ENCODE measurements around the gene PRR7. TPM values are rescaled to one million over a fixed set of nuclear protein-coding genes. Genes with fewer than 3 reads are reported as not detected.

The PRR7 gene
- total RNA-seq, 4 donors from 2014 or later: 1.9 to 3.0 TPM; not detected in 2

- DNase-seq: peak; percentile 76 to 80
- no peaks in the 10 kb centered on the region for H3K27me3 ChIP-seq
- peaks cover 0 to 23% of the 10 kb centered on the region in 2 donors for H3K4me1 ChIP-seq
- intact Hi-C loops (cut with DNase I; ENCODE audit: low total_unique reads): no loop called here
- peak overlapping the region; percentile 45 to 48 for H3K4me3 ChIP-seq
- peak overlapping the region; percentile 63 to 68 for H3K27ac ChIP-seq
- H3K36me3 ChIP-seq: no peaks in the 10 kb centered on the region
- peak; percentile 50 to 87 (median 80) for TF ChIP-seq CTCF (IDR thresholded peaks at IDR 0.05)
- peak in 1 of 2 donors; percentile 28 for TF ChIP-seq POLR2A (IDR thresholded peaks at IDR 0.05)
- no peaks in the 10 kb centered on the region for H3K9me3 ChIP-seq
Observed at GRCh38 chr5:177455036-177455660, 8.5 kb downstream of the PRR7 start.

- H3K9me3 ChIP-seq: no peaks in the 10 kb centered on the region
- intact Hi-C loops (cut with DNase I; ENCODE audit: low total_unique reads): no loop called here
- TF ChIP-seq CTCF (IDR thresholded peaks at IDR 0.05): peak; percentile 72 to 99 (median 92)
- TF ChIP-seq POLR2A (IDR thresholded peaks at IDR 0.05): no peak
- peaks cover 0 to 23% of the 10 kb centered on the region in 2 donors for H3K4me1 ChIP-seq
- H3K27ac ChIP-seq: peak overlapping the region; percentile 63 to 68
- H3K4me3 ChIP-seq: peak overlapping the region; percentile 45 to 48
- H3K36me3 ChIP-seq: no peaks in the 10 kb centered on the region
- peak; percentile 94 to 97 for DNase-seq
- H3K27me3 ChIP-seq: no peaks in the 10 kb centered on the region
Observed at GRCh38 chr5:177455661-177456590, 9.3 kb downstream of the PRR7 start.

- H3K4me3 ChIP-seq: no peak overlapping the region
- peak in 1 of 2 donors; percentile 48 for DNase-seq
- H3K27ac ChIP-seq: peak overlapping the region; percentile 62 to 63
- no peaks in the 10 kb centered on the region for H3K36me3 ChIP-seq
- intact Hi-C loops (cut with DNase I; ENCODE audit: low total_unique reads): no loop called here
- H3K9me3 ChIP-seq: no peaks in the 10 kb centered on the region
- H3K4me1 ChIP-seq: peaks cover 0 to 23% of the 10 kb centered on the region in 2 donors
- no peak for TF ChIP-seq POLR2A (IDR thresholded peaks at IDR 0.05)
- no peaks in the 10 kb centered on the region for H3K27me3 ChIP-seq
Observed at GRCh38 chr5:177456591-177456964, 10.0 kb downstream of the PRR7 start.

GRCh38 chr5:177456976-177457851, 10.6 kb downstream of the PRR7 start:
- Histone ChIP-seq H3K4me1 (peaks cover 0 to 23% of the 10 kb centered on the region in 2 donors), H3K27ac (peak overlapping the region; percentile 62 to 63), H3K4me3 (no peak overlapping the region), H3K9me3 (no peaks in the 10 kb centered on the region), H3K36me3 (no peaks in the 10 kb centered on the region), H3K27me3 (no peaks in the 10 kb centered on the region)
- DNase-seq: peak; percentile 84 to 87
- TF ChIP-seq POLR2A (IDR thresholded peaks at IDR 0.05): no peak
- peak; percentile 35 to 73 (median 64) for TF ChIP-seq CTCF (IDR thresholded peaks at IDR 0.05)
- intact Hi-C loops (cut with DNase I; ENCODE audit: low total_unique reads): no loop called here
